Measurements from ENCODE around the gene ABCC4.

ABCC4 gene

DNA sequence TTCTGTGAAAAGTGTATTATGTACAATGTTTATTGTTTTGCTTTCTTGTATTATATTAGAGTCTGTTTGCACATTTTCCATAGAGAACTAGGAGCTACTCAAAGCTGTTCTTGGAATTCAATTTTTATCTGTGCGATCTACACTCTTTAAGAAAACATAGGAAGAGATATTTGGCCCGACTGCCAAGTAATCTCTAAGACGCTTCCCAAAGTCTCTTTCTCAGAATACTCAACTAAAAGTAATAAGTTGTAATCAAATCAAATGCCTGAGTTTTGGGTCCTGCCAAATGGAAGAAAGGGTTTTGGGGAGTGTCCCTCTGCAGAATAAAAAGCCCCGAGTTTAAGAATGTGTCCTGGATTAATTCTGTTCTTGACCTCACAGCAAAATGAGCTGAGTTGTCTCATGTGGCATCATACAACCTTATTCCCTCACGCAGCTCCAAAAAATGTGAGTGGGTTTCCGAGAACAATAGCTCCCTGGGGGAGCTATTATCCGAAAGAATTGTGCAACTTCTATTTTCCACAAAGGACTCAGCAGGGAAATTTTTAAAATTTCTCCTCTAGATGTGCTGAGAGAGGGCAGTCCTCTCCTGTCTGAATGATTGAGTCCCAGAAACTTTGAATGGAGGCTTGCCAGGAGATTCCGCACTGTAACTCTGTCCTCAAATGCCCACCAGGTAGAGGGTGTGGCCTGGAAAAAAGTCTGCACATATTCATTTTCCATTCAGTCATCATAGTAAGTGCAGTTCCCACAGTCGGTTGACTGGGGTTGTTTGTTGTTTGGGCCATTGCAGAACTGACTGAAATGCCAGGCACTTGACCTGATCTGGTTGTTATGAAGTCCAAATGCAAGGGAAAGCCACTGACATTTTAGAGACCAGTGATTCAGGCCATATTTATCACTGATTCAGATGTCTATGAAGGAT, 309.0 kb downstream of the ABCC4 start:
- Histone ChIP-seq H3K27me3 (ENCODE audit: control insufficient read depth in 1 of 2, insufficient read depth in 2 of 2, low read length in 2 of 2) (no peaks in the 10 kb centered on the region), H3K9me3 (ENCODE audit: low read length) (no peaks in the 10 kb centered on the region), H3K36me3 (ENCODE audit: insufficient read depth, low read length) (no peaks in the 10 kb centered on the region), H3K4me3 (ENCODE audit: low read depth in 1 of 2, low read length in 2 of 2) (no peak overlapping the region), H3K27ac (ENCODE audit: low read depth, low read length) (no peak overlapping the region), H3K4me1 (ENCODE audit: insufficient read depth, low read length) (no peaks in the 10 kb centered on the region), H3K9ac (ENCODE audit: low read length) (no peak overlapping the region)

GRCh38 chr13:94988654-94989053, 312.6 kb downstream of the ABCC4 start:
- no peak overlapping the region for H3K27ac ChIP-seq (ENCODE audit: low read depth, low read length)
- no peaks in the 10 kb centered on the region for H3K36me3 ChIP-seq (ENCODE audit: insufficient read depth, low read length)
- H3K4me1 ChIP-seq (ENCODE audit: insufficient read depth, low read length) = no peaks in the 10 kb centered on the region
- no peaks in the 10 kb centered on the region for H3K27me3 ChIP-seq (ENCODE audit: control insufficient read depth in 1 of 2, insufficient read depth in 2 of 2, low read length in 2 of 2)
- H3K9ac ChIP-seq (ENCODE audit: low read length) = no peak overlapping the region
- H3K9me3 ChIP-seq (ENCODE audit: low read length) = no peaks in the 10 kb centered on the region
- no peak overlapping the region for H3K4me3 ChIP-seq (ENCODE audit: low read depth in 1 of 2, low read length in 2 of 2)

- Histone ChIP-seq H3K27me3 (ENCODE audit: control insufficient read depth in 1 of 2, insufficient read depth in 2 of 2, low read length in 2 of 2) (no peaks in the 10 kb centered on the region), H3K4me3 (ENCODE audit: low read depth in 1 of 2, low read length in 2 of 2) (no peak overlapping the region), H3K9me3 (ENCODE audit: low read length) (no peaks in the 10 kb centered on the region), H3K9ac (ENCODE audit: low read length) (no peak overlapping the region), H3K36me3 (ENCODE audit: insufficient read depth, low read length) (no peaks in the 10 kb centered on the region), H3K27ac (ENCODE audit: low read depth, low read length) (no peak overlapping the region), H3K4me1 (ENCODE audit: insufficient read depth, low read length) (no peaks in the 10 kb centered on the region)
Observed at GRCh38 chr13:94987869-94988268, 313.4 kb downstream of the ABCC4 start.

- Histone ChIP-seq H3K9me3 (ENCODE audit: low read length) (no peaks in the 10 kb centered on the region), H3K27me3 (ENCODE audit: control insufficient read depth in 1 of 2, insufficient read depth in 2 of 2, low read length in 2 of 2) (no peaks in the 10 kb centered on the region), H3K27ac (ENCODE audit: low read depth, low read length) (no peak overlapping the region), H3K4me3 (ENCODE audit: low read depth in 1 of 2, low read length in 2 of 2) (no peak overlapping the region), H3K4me1 (ENCODE audit: insufficient read depth, low read length) (no peaks in the 10 kb centered on the region), H3K36me3 (ENCODE audit: insufficient read depth, low read length) (no peaks in the 10 kb centered on the region), H3K9ac (ENCODE audit: low read length) (no peak overlapping the region)
Observed at GRCh38 chr13:94987081-94987480, 314.2 kb downstream of the ABCC4 start.

- H3K27ac ChIP-seq (ENCODE audit: low read depth, low read length) = no peak overlapping the region
- no peak overlapping the region for H3K9ac ChIP-seq (ENCODE audit: low read length)
- H3K27me3 ChIP-seq (ENCODE audit: control insufficient read depth in 1 of 2, insufficient read depth in 2 of 2, low read length in 2 of 2) = no peaks in the 10 kb centered on the region
- no peak overlapping the region for H3K4me3 ChIP-seq (ENCODE audit: low read depth in 1 of 2, low read length in 2 of 2)
- no peaks in the 10 kb centered on the region for H3K9me3 ChIP-seq (ENCODE audit: low read length)
- H3K4me1 ChIP-seq (ENCODE audit: insufficient read depth, low read length) = no peaks in the 10 kb centered on the region
- no peaks in the 10 kb centered on the region for H3K36me3 ChIP-seq (ENCODE audit: insufficient read depth, low read length)
Observed at GRCh38 chr13:94984958-94985357, 316.3 kb downstream of the ABCC4 start.

- Histone ChIP-seq H3K4me1 (ENCODE audit: insufficient read depth, low read length) (no peaks in the 10 kb centered on the region), H3K27ac (ENCODE audit: low read depth, low read length) (no peak overlapping the region), H3K36me3 (ENCODE audit: insufficient read depth, low read length) (no peaks in the 10 kb centered on the region), H3K9me3 (ENCODE audit: low read length) (no peaks in the 10 kb centered on the region), H3K9ac (ENCODE audit: low read length) (no peak overlapping the region), H3K27me3 (ENCODE audit: control insufficient read depth in 1 of 2, insufficient read depth in 2 of 2, low read length in 2 of 2) (no peaks in the 10 kb centered on the region), H3K4me3 (ENCODE audit: low read depth in 1 of 2, low read length in 2 of 2) (no peak overlapping the region)
Observed at GRCh38 chr13:94978516-94978915, 322.7 kb downstream of the ABCC4 start.

DNA sequence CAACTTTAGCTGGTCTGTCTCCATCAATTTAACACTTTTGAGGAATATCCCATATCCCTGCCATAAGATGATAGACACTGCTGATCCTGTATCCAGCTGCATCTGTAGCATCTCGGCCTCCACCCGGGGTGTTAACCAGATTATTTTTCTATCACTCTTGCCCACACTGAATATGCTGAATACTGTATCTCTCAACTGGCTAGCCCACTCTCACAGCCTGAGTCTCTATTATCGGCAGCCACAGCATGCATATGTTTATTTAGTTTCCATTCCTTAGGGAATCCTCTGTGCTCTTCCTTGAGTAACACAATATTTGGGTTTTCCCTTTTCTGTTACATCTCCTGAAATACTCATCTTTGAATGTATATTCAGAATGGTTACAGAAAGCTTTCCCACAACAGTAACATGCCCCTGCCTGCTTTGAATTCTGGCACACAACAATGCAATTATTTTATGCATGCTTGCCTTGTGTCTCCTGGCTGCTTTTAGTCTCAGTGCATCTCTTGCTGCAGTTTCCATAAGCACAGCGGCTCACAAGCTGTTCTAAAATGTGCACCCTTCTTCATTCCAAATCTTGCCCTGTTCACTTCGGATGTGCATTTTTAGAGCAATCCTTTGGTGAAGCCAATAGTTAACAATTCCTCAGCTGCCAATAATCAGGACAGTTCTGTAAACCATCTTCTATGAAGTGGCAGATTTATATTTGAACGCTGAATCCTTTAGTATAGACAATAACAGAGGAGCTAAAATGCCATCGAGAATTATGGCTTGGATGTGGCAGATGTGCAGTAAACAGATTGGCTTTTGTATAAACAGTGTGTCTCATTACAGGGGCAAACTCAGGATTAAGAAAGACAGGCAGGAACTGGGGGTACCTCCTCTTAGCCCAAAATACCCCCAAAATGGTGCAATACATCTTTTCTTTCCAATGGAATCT, 327.0 kb downstream of the ABCC4 start:
- no peak overlapping the region for H3K9ac ChIP-seq (ENCODE audit: low read length)
- no peak overlapping the region for H3K27ac ChIP-seq (ENCODE audit: low read depth, low read length)
- no peaks in the 10 kb centered on the region for H3K36me3 ChIP-seq (ENCODE audit: insufficient read depth, low read length)

DNA sequence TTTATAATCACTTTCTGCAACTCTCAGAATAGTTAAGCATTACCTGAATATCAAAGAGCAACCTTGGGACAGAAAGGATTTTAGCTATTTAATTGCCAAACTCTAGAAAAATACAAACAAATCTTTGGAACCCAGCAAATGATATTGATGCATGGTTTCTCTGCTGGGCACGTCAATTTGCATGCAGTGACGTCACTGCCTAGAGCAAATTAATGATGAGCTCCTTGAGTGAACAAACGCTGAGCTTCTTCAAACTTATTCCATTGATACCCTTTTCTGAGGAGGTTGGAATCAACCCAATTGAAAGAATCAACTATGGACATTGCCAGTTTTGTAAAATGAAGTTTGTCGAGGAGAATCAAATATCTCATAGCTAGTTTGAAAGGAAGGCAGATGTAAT, 329.0 kb downstream of the ABCC4 start:
- Histone ChIP-seq H3K4me1 (ENCODE audit: insufficient read depth, low read length) (peaks cover 4% of the 10 kb centered on the region), H3K9ac (ENCODE audit: low read length) (no peak overlapping the region), H3K27ac (ENCODE audit: low read depth, low read length) (no peak overlapping the region), H3K36me3 (ENCODE audit: insufficient read depth, low read length) (no peaks in the 10 kb centered on the region), H3K4me3 (ENCODE audit: low read depth in 1 of 2, low read length in 2 of 2) (no peak overlapping the region), H3K9me3 (ENCODE audit: low read length) (no peaks in the 10 kb centered on the region), H3K27me3 (ENCODE audit: control insufficient read depth in 1 of 2, insufficient read depth in 2 of 2, low read length in 2 of 2) (peaks cover 14 to 24% of the 10 kb centered on the region in 2 donors)

More for the DNA sequence above, 327.0 kb downstream of the ABCC4 start:
- H3K4me3 ChIP-seq (ENCODE audit: low read depth in 1 of 2, low read length in 2 of 2) = no peak overlapping the region
- H3K4me1 ChIP-seq (ENCODE audit: insufficient read depth, low read length) = no peaks in the 10 kb centered on the region
- H3K27me3 ChIP-seq (ENCODE audit: control insufficient read depth in 1 of 2, insufficient read depth in 2 of 2, low read length in 2 of 2) = peaks cover 4 to 5% of the 10 kb centered on the region in 2 donors
- H3K9me3 ChIP-seq (ENCODE audit: low read length) = no peaks in the 10 kb centered on the region

Data from muscle layer of colon (tissue), 2 donors.